HG03139 (cell line): ENCODE data around the gene AFP.

Source experiments
- ATAC-seq: cut with Tn5 transposase; IDR thresholded peaks from one replicate; pipeline ENCODE4 v1.9.1; 2021; ENCODE audit not compliant: unreplicated experiment

Gene AFP

DNA sequence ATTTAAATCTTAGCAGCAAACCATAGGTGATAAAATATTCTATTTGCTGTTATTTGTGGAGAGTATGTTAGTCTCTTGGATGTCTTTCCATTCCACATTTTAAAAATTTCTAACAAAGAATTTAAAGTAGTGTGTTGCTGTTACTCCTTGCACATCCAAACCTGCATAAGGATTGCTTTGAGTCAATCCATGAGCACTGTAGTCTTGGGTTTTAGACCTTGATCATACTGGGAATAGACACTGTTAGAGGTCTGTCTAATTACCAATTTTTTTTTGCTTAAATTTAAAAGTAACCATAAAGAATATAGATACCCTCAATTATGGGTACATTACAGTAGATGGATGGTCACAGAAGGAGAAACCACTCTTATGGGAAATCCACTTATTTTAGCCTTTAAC, 1.5 kb downstream of the AFP start:
- ATAC-seq = no peak

- ATAC-seq = no peak
These were observed 2.0 kb downstream of the AFP start for GRCh38 chr4:73438048-73438447.

DNA sequence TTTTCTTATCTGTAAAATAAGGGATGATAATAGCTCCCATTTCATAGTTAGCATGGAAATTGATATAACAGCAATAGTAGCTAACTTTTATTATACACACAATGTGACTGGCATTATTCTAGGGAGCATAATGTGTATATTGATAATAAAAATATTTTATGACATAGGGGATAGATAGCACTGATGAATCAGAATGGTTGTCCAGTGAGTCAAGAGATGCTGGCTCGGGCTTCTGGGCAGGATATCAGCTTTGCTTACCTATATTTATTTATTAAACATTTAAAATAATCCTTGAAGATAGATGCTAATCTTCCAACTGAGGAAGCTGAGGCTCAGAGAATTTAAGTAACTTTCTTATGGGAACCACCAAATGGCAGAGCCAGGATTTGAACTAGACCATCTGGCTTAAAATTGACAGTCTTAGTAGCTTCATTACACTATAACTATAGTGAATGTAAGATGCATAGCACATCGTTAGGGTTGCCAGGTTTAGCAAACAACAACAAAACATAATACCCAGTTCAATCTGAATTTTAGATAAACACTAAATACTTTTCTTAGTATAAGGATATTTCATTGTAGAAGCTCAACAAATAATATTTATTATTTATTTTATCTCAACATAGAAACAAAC, 2.7 kb downstream of the AFP start:
- no peak for ATAC-seq

DNA sequence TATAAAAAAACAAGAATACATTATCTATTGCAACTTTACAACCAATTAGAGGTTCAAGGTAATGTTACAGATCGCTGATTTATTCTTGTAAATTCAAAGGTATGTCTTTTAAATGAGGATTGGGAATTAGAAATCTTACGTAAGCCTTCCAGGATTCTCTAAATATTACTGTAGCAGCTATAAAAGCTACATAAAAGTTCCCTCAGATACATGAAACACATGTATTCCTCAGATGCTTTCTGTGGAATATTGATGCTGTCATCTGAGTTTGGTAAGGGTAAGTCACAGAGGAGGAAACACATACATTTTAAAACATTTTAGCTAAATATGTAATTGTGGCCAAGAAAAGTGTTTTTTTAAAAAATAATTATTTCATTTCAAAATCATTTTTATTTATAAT, 3.4 kb downstream of the AFP start:
- no peak for ATAC-seq

DNA sequence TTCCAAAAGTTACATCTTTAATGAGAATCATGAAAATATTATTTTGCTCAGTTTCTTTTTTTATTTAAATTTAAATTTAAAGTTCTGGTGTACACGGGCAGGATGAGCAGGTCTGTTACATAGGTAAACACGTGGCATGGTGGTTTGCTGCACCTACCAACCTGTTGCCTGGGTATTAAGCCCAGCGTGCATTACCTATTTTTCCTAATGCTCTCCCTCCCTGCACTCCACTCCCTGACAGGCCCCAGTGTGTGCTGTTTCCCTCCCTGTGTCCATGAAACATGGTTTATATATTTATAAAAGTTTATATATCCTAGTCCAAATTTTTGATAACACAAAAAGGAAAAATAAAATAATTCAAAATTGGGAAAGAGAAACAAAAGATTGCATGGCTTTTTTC, 4.0 kb downstream of the AFP start:
- no peak for ATAC-seq

DNA sequence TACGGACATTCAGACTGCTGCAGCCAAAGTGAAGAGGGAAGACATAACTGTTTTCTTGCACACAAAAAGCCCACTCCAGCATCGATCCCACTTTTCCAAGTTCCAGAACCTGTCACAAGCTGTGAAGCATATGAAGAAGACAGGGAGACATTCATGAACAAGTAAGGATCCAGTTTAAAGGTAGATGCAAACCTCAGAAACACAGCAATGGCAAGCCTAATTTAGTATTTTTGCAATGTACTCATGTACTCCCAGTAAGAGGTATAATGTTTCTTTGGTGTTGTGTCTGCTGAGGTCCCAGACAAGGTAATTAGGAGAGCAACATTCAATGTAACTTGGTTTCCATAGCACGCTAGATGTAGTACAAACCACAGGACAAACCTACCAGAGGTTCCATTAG, 4.6 kb downstream of the AFP start:
- no peak for ATAC-seq

GRCh38 chr4:73442275-73442674, 6.3 kb downstream of the AFP start:
- no peak for ATAC-seq

DNA sequence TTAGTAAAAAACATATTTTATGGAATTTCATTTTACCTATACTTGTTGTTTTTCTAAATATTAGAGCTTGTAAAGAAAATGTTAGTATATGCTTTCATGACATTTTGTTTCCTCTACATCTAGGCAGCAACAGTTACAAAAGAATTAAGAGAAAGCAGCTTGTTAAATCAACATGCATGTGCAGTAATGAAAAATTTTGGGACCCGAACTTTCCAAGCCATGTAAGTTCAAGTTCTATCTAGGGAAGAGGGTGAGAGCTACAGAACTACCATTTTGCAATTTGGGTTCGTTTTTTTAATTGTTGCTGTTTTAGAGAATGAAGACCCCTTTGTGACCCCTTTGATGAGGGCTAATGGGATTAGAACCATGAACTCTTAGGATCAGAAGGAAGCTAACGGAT, 7.2 kb downstream of the AFP start:
- no peak for ATAC-seq

- no peak for ATAC-seq
These were observed 9.6 kb downstream of the AFP start for GRCh38 chr4:73445383-73446335.

DNA sequence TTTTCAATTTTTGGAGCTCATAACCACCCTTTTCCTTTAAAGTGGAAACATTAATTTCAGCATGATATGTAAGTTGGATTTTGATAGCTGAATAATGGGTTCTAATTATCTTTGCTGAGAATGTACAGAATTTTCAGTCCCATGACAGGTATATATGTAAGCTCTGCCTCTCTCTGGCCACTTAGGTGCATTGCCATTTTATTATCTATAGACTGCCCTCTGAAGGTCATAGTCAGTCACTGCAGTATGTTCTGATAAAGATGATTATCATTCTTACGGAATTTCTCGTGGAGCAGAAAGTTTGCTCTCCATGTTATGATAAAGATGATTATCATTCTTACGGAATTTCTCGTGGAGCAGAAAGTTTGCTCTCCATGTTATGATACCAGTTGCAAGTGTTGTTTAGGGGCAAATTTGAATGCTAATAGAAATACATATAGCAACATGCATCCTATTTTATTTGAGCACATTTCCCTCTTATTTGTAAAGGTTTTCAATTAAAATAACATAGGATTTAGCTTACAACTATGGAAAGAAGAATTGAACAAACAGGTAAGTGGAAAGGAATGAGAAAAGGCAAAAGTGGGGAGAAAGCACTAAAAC, 10.4 kb downstream of the AFP start:
- ATAC-seq = peak; percentile 100

DNA sequence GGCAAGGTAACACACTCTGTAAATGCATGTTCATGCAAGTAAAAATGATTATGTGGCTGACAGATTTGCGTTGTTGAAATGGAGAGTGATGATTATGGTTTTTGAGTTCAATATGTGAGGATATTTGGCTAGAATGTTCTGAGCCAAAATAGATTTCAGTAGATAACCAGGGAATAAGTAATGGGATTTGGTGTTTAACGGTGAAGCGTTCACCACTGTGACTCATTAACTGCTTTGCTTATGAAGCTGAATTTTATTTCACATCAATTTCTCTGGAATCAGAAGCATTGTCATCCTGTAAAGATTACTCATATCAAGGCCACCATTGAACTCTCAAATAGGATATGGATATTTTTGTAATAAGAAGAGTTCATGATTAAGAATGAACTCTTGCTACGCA, 11.7 kb downstream of the AFP start:
- no peak for ATAC-seq

DNA sequence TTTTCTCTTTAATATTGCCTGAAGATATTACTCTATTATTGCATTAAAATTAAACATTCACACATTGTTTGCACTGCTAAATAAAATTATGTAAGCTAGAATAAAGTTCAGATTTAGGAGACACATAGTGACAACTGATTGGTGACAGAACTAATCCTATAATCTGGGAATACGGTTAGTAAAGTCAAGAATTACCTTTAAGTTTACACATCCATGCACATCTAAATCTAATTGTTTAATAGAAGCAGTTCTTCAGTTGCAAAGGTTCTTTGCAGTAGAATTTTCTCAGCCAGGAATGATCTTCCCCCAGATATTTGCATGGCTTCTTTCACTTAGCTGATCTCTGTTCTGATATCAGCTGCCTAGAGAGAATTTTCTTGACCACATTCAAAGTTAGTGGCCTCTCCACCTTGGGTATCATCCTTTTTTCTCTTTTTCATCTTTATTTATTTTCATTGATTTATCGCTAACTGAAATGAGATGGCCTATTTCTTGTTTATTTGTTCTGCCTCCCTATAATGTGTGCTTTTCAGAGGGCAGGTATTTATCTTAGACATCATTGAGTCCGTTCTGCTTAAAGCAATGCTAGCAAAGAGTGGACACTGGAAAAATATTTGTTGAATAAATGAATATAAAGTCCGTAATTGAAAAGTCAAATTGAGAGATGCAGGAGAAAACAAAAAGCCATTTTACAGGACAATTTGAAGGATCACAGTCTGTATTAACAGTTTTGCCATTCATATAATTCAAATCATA, 12.6 kb downstream of the AFP start:
- ATAC-seq = no peak

- no peak for ATAC-seq
These were observed 14.5 kb downstream of the AFP start for GRCh38 chr4:73450398-73451004.

GRCh38 chr4:73451404-73451803, 15.4 kb downstream of the AFP start:
- ATAC-seq = no peak

GRCh38 chr4:73451981-73452747, 16.1 kb downstream of the AFP start:
- ATAC-seq = no peak

DNA sequence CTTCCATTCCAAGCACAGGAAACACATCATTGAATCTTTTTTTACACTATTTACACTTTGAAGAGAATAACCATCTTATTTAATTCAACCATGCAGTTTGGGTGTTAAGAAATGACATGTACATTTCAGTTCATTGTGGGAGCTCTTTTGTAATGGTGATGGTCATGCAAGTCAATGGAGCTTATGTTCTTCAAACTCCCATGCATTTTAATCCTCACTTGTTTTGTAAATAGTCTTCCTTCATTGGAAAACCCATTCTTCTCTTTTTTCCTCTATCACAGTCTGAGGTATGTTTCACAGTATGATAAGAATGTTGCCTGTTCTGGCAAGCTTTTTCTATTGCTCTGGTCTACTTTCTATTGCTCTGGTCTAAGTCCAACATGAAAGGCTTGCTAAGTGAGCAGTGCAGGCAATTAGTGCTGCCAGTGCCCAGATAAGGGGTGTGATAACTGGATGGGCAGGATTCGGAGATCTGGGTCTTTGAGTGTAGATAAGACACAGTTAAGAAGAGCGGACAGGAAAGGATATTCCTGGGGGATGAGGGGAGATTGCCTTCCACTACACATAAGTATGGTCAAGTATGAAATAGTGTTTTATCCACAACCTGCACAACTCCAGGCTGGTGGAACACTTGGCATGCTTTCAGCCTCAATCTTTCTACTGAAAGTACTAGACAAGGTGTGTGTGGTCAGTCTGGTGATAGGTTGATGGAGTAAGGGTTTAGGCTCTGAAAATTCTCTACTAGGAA, 17.1 kb downstream of the AFP start:
- no peak for ATAC-seq

DNA sequence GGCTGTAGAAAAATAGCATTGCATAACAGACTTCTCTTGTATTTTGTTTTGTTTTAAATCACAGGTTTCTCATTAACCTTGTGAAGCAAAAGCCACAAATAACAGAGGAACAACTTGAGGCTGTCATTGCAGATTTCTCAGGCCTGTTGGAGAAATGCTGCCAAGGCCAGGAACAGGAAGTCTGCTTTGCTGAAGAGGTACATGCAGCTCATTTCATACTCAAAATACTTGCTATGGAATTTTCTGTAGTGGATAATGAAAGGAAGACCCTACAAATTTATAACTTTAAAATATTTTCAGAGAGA, 17.6 kb downstream of the AFP start:
- ATAC-seq = no peak

DNA sequence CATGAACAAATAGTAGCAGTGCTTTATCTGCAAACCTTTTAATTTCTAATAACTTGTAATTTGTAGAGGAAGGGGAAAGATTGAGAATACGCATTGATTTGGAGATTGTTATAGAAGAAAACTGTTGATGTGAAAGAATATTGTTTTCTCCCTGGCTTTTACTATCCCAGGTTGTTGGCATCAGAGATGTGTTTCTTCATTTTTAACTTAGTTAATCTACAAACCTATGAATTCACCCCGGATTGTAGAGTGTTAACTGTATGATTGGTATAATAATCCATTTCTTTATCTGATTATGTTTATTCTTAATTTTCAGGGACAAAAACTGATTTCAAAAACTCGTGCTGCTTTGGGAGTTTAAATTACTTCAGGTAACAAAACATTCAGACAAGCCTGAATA, 18.9 kb downstream of the AFP start:
- no peak for ATAC-seq

DNA sequence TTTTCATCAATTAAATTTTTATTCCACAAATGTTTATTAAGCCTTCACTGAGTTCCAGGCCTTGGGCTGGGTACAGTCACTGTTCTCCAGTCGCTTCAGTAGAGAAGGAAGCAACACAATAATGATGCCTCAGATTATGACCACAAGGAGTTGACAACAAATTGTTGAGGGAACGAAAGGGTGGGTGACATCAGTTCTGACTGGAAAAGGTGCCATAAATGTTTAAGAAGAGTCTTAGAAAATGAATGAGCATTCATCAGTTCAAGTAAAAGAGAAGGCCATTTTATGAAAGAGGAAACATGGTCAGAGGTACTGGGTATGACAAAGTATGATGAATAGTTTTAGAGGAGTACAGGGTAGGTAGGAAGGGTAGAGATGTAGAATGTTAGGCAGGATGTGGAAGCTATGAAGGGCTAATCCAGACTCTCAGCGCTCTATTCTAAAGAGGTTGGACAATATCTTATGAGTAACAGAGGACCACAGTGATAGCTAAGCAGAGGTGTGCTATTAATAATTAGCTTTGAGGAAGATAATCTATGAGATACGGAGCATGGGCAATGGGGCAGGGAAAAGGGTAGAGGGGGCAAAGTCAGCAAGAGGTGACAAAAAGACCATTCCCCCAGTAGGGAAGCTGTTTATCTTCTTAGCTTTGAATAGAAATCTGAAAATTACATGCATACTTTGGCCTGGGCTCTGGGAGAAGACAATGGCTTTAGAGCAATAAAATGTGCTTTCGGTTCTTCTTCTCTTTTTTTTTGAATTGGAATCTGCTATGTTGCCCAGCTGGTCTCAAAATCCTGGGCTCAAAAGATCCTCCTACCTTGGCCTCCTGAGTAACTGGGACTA, 20.4 kb downstream of the AFP start:
- ATAC-seq = no peak
